ENCODE results near the gene TMEM141.

DNA sequence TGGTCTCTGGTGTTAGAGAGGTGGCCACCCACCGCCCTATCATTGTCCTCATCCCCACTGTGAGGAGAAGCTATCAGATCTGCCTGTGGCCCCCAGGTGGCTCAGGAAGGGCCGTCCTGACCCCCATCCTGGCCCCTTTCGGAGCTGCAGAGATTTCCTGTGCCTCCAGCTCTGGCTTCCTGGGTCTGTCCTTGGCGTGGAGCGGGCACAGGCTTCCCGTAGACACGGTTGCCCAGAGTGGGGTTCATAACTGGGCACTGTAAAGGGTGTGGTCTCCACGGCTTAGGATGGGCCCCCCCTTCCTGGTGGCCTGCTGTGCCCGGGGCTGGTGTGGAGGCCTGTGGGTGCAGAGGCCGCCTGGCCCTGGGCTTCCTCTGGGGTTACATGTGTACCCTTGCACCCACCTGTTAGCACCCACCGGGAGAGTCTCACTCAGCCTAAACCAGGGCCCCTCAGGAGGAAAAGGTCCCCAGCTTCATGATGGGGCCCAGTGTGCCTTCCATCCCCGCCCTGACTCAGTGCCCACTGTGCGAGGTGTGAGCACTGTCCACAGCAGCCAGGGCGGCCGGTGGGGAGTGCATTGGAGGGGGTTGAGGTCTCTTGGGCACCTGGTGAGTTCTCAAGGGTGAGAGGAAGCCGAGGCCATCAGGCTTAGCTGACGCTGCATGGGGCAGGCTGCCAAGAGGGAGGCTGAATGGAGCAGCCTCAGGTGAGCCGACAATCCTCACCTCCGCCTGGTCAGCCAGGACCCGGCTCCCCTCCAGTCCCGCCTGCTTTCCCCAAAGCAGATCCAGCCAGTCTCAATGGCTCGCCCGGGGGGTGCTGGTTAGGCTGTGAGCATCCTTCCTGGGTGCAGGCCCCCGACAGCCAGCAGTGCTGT lies 35.8 kb downstream of the TMEM141 start:
- TF ChIP-seq POLR2AphosphoS5 (IDR thresholded peaks at IDR 0.05; ENCODE audit: low read depth, low read length) = no peak
- no peak for TF ChIP-seq REST (IDR thresholded peaks at IDR 0.05; ENCODE audit: insufficient read depth in 1 of 2, low read depth in 2 of 2, low read length in 2 of 2)
- no peak for TF ChIP-seq TAF1 (IDR thresholded peaks at IDR 0.05; ENCODE audit: borderline replicate concordance, insufficient read depth, low read length)

Data from PFSK-1 (cell line).